Amygdala (tissue), 56 donors: ENCODE measurements around the gene TYW5.

ENCODE experiments used
- DNase-seq, 56 donors: peaks; one replicate each; lab custom pipeline; 2025; lab: John Stamatoyannopoulos, UW

TYW5 gene

GRCh38 chr2:199955339-199956061 is at the start of gene TYW5, which contains the start of gene MAIP1:
Gene TYW5, minus strand, starts transcription at chr2:199955491. Its CDS starts 21 bp downstream, at chr2:199955470.
Gene MAIP1, plus strand, starts transcription at chr2:199955582. Its CDS starts 217 bp downstream, at chr2:199955799.
- DNase-seq = peak; percentile 40 to 97 (median 85)

GRCh38 chr2:200003444-200003843 is 48.2 kb upstream of the TYW5 start:
- no peak for DNase-seq

- no peak for DNase-seq
Measured at GRCh38 chr2:200000444-200001163, 45.3 kb upstream of the TYW5 start.

GRCh38 chr2:199999166-199999565 is 43.9 kb upstream of the TYW5 start:
- no peak for DNase-seq

GRCh38 chr2:199997296-199997695 is 42.0 kb upstream of the TYW5 start:
- DNase-seq = no peak

GRCh38 chr2:199994896-199995295 is 39.6 kb upstream of the TYW5 start:
- no peak for DNase-seq

GRCh38 chr2:199994371-199994770 is 39.1 kb upstream of the TYW5 start:
- no peak for DNase-seq

- DNase-seq = no peak
Measured at GRCh38 chr2:199992296-199992695, 37.0 kb upstream of the TYW5 start.

- DNase-seq = no peak
Measured at GRCh38 chr2:199991691-199992090, 36.4 kb upstream of the TYW5 start.

GRCh38 chr2:199989822-199990221 is 34.5 kb upstream of the TYW5 start:
- DNase-seq = no peak

GRCh38 chr2:199988151-199988550 is 32.9 kb upstream of the TYW5 start:
- DNase-seq = no peak

- no peak for DNase-seq
Measured at GRCh38 chr2:199987586-199987985, 32.3 kb upstream of the TYW5 start.

- DNase-seq = peak in 24 of 56 donors; percentile 1 to 50 (median 9)
Measured at GRCh38 chr2:199985625-199986207, 30.4 kb upstream of the TYW5 start.

GRCh38 chr2:199984755-199985154 is 29.5 kb upstream of the TYW5 start:
- DNase-seq = no peak

GRCh38 chr2:199984159-199984558 is 28.9 kb upstream of the TYW5 start:
- no peak for DNase-seq

- no peak for DNase-seq
Measured at GRCh38 chr2:199983534-199983933, 28.2 kb upstream of the TYW5 start.

GRCh38 chr2:199982126-199982843 is 27.0 kb upstream of the TYW5 start:
- DNase-seq = no peak

- DNase-seq = peak in 55 of 56 donors; percentile 5 to 95 (median 66)
Measured at GRCh38 chr2:199979832-199980628, 24.7 kb upstream of the TYW5 start.

- no peak for DNase-seq
Measured at GRCh38 chr2:199979398-199979797, 24.1 kb upstream of the TYW5 start.

GRCh38 chr2:199977984-199978415 is 22.7 kb upstream of the TYW5 start:
- DNase-seq = no peak
